ENCODE measurements around the gene ZNF541.

The ZNF541 gene

DNA sequence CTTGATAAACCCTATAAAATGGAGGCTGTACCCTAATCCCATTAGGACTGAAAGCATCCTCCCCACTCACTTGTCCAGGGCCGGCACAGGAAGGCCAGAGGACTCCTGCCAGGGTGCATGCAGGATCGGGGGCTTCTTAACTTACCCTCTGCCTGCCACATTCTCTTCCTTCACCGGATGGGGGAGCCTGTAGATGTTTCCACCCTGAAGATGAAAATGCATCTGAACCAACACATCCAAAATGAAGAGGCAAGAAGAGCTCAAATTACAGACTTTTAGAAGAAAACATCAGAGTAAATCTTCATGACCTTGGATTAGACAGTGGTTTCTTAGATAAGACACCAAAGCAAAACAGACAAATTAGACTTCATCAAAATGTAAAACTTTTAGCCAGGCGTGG, 32.2 kb downstream of the ZNF541 start:
- H3K9me3 Mint-ChIP-seq: no peaks in the 10 kb centered on the region
- no peak overlapping the region for H3K27ac Mint-ChIP-seq
- no peak for DNase-seq
- peaks cover 11% of the 10 kb centered on the region for H3K4me1 Mint-ChIP-seq
- H3K4me3 Mint-ChIP-seq: no peak overlapping the region
- TF ChIP-seq, protein P1, sequence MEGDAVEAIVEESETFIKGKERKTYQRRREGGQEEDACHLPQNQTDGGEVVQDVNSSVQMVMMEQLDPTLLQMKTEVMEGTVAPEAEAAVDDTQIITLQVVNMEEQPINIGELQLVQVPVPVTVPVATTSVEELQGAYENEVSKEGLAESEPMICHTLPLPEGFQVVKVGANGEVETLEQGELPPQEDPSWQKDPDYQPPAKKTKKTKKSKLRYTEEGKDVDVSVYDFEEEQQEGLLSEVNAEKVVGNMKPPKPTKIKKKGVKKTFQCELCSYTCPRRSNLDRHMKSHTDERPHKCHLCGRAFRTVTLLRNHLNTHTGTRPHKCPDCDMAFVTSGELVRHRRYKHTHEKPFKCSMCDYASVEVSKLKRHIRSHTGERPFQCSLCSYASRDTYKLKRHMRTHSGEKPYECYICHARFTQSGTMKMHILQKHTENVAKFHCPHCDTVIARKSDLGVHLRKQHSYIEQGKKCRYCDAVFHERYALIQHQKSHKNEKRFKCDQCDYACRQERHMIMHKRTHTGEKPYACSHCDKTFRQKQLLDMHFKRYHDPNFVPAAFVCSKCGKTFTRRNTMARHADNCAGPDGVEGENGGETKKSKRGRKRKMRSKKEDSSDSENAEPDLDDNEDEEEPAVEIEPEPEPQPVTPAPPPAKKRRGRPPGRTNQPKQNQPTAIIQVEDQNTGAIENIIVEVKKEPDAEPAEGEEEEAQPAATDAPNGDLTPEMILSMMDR (IDR thresholded peaks at IDR 0.05): no peak
- peaks cover 12% of the 10 kb centered on the region for H3K27me3 Mint-ChIP-seq (ENCODE audit: low read depth, poor library complexity)
- no peaks in the 10 kb centered on the region for H3K36me3 Mint-ChIP-seq (ENCODE audit: low read depth)

DNA sequence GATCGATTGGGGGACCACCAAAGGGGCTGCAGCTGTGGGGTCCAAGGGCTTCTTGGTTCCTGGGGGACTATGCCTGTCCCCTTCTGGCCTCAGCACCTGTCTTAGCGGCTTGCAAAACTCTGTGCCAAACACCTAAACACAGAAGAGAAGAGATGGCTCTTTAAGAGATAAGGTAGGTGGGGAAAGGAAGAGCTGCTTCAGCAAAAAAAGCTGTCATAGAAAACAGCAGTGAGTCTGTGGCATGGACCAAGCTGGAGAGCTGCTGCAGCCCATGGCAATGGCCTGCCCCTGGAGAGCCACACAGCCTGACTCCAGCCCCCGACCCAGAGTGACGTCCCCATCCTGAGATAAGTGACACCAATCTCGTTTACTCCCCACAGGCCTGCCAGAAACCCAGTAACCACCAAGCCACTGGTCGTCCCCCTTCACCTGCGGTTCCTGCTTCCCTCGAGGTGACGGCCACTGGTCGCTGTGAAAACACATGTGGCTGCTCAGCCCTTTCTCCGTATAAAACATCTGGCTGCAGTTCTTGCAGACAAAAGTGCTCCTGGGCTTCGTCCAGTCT, 33.1 kb downstream of the ZNF541 start:
- TF ChIP-seq, protein P1 (IDR thresholded peaks at IDR 0.05): no peak
- Mint-ChIP-seq H3K36me3 (ENCODE audit: low read depth) (no peaks in the 10 kb centered on the region), H3K9me3 (peaks cover 8% of the 10 kb centered on the region), H3K27me3 (ENCODE audit: low read depth, poor library complexity) (peaks cover 15% of the 10 kb centered on the region), H3K4me3 (no peak overlapping the region), H3K27ac (peak overlapping the region; percentile 36), H3K4me1 (peaks cover 11% of the 10 kb centered on the region)
- no peak for DNase-seq

DNA sequence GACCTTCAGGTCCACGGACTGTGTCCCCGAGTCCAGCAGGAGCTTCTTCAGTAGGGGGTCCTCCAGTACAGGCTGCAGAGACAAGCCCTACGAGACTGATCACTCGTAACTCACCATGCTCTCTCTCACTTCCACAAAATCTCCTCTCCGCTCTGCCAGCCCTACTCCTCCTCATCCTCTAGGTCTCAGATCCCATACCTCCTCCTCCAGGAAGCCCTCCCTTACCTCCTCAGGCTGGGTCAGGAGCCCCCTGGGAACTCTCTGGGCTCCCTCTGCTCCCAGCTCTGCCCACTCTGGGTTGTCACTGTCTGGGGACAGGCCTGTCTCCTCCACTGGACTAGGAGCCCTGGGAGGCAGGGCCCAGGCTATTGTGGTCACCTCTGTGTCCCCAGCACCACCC, 34.1 kb downstream of the ZNF541 start:
- Mint-ChIP-seq H3K36me3 (ENCODE audit: low read depth) (no peaks in the 10 kb centered on the region), H3K4me3 (no peak overlapping the region), H3K4me1 (peaks cover 11% of the 10 kb centered on the region), H3K27me3 (ENCODE audit: low read depth, poor library complexity) (peaks cover 19% of the 10 kb centered on the region), H3K27ac (no peak overlapping the region), H3K9me3 (peaks cover 8% of the 10 kb centered on the region)
- TF ChIP-seq, protein P1 (IDR thresholded peaks at IDR 0.05): no peak
- DNase-seq: no peak

DNA sequence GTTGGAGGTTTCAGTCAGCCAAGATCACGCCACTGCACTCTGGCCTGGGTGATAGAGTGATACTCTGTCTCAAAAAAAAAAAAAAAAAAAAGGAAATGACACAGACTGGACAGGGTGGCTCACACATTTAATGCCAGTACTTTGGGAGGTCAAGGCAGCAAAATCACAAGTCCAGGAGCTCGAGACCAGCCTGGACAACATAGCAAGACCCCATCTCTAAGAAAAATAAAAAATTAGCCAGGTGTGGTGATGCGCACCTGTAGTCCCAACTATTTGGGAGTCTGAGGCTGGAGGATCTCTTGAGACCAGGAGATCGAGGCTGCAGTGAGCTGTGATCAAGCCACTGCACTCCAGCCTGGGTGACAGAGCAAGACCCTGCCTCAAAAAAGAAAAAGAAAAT, 35.5 kb downstream of the ZNF541 start:
- TF ChIP-seq, protein P1 (IDR thresholded peaks at IDR 0.05): no peak
- peaks cover 11% of the 10 kb centered on the region for H3K4me1 Mint-ChIP-seq
- no peak overlapping the region for H3K27ac Mint-ChIP-seq

DNA sequence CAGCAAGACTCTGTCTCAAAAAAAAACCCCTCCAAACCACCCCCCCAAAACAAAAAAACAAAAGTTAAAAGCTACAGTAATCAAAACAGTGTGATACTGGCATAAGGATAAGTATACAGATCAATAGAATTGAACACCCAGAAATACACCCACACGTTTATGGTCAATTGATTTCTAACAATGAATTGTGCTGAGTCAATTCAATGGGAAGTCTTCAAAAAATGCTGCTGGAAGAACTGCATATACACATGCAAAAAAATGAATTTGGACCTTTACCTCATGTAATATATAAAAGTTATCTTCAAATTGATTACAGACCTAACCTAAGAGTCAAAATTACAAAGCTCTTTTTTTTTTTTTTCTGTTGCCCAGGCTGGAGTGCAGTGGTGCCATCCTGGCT, 38.3 kb downstream of the ZNF541 start:
- no peak overlapping the region for H3K4me3 Mint-ChIP-seq
- H3K27me3 Mint-ChIP-seq (ENCODE audit: low read depth, poor library complexity): peaks cover 33% of the 10 kb centered on the region
- no peak overlapping the region for H3K27ac Mint-ChIP-seq
- no peak for DNase-seq
- no peaks in the 10 kb centered on the region for H3K36me3 Mint-ChIP-seq (ENCODE audit: low read depth)
- H3K9me3 Mint-ChIP-seq: peaks cover 8% of the 10 kb centered on the region
- peaks cover under 1% of the 10 kb centered on the region for H3K4me1 Mint-ChIP-seq
- TF ChIP-seq, protein P1 (IDR thresholded peaks at IDR 0.05): no peak

More for the DNA sequence above, 35.5 kb downstream of the ZNF541 start:
- Mint-ChIP-seq H3K9me3 (peaks cover 8% of the 10 kb centered on the region), H3K4me3 (no peak overlapping the region), H3K36me3 (ENCODE audit: low read depth) (no peaks in the 10 kb centered on the region), H3K27me3 (ENCODE audit: low read depth, poor library complexity) (peaks cover 19% of the 10 kb centered on the region)
- DNase-seq: no peak

DNA sequence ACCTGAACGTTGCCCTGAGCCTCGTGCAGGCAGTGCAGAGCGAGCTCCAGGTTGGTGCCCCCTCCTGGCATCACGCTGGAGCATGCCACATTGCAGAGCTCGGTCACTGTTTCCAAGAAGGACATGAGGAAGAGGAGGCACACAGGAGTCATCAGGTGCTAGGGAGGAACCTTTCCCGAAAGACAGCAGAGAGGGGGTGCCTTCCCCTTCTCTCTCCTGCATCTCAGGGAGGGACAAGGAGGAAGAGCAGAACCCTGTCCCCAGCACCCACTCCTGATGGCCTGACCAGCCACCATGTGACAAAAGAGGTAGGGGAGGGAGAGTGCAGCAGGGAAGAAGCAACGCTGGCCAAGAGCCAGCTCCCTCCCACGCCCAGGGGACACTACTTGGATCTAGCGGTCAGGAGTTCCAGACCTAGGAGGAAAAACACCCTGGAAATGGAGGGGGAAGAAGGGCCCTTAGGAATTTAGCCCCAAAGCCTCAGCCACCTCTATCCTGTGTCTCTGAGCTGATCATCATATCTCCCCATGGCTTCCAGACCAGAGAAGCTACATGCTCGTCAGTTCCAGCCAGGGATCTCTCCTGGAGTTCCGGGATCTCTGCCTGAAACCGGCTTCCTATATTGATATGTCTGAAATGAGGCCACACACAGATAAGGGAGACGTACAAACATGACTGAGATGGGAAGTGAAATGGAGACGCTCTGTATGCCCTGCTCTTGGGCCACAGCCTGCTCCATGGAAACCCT, 41.1 kb downstream of the ZNF541 start:
- no peak for DNase-seq
- Mint-ChIP-seq H3K4me1 (no peaks in the 10 kb centered on the region), H3K9me3 (peaks cover 8% of the 10 kb centered on the region), H3K4me3 (no peak overlapping the region), H3K27ac (no peak overlapping the region), H3K36me3 (ENCODE audit: low read depth) (no peaks in the 10 kb centered on the region), H3K27me3 (ENCODE audit: low read depth, poor library complexity) (peaks cover 30% of the 10 kb centered on the region)
- TF ChIP-seq, protein P1 (IDR thresholded peaks at IDR 0.05): no peak

Measured in nephron progenitor cell (in vitro differentiated cells).